ENCODE measurements around the gene MEI4. TPM values are rescaled to one million over a fixed set of nuclear protein-coding genes. Genes with fewer than 3 reads are reported as not detected.

MEI4 gene
- total RNA-seq, 1 experiment from 2014 or later = not detected

DNA sequence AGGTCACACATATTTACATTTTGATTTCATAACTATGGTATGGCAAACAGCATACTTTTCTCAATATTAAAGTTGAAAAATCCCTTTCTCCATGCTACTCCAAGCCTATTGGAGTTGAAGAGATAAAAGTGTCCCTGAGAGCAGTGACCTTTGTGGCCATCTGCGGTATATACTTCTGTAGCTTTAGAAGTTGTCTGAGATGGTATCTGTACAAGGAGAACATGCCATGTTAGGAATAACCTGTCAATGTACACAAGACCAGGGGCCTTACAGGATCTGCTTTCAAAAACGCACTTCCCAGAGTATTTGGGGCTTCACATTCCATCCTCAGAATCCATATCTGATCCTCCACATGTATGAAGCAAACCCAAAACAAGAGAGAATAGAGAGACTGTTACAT lies 226.7 kb downstream of the MEI4 start:
- DNase-seq (ENCODE audit: low read depth, low spot score) (no peak), ATAC-seq (peak; percentile 65)
- Histone ChIP-seq H3K9me3 (ENCODE audit: control insufficient read depth in 1 of 2, insufficient read depth in 1 of 2, low read depth in 1 of 2, low read length in 2 of 2) (no peaks in the 10 kb centered on the region), H3K4me2 (ENCODE audit: low read length) (peak overlapping the region; percentile 59), H3K27ac (ENCODE audit: low read depth, low read length) (no peak overlapping the region), H3K36me3 (ENCODE audit: control insufficient read depth in 1 of 2, insufficient read depth in 2 of 2, low read length in 2 of 2) (no peaks in the 10 kb centered on the region), H3K4me1 (ENCODE audit: control insufficient read depth in 1 of 2, insufficient read depth in 2 of 2, low read length in 2 of 2) (peaks cover 4 to 16% of the 10 kb centered on the region in 2 experiments; a peak in 2 of 4 replicates), H3K9me2 (ENCODE audit: insufficient read depth) (no peaks in the 10 kb centered on the region), H3K27me3 (ENCODE audit: insufficient read depth, low read length) (no peaks in the 10 kb centered on the region), H3K79me2 (ENCODE audit: insufficient read depth, low read length) (no peaks in the 10 kb centered on the region), H3K9ac (ENCODE audit: low read length) (no peak overlapping the region), H2AFZ (ENCODE audit: low read depth, low read length, poor library complexity, severe bottlenecking) (peak overlapping the region; percentile 80), H3K4me3 (replicated peaks in 1 of 2; ENCODE audit: low read depth in 1 of 2, low read length in 2 of 2) (no peak overlapping the region), H4K20me1 (ENCODE audit: insufficient read depth) (no peaks in the 10 kb centered on the region)
- ChIA-PET RAD21 (ENCODE audit: low non-redundant PET in 1 of 2, low total read pairs in 2 of 2, uncharacterized antibody in 2 of 2, unreplicated experiment in 2 of 2) (no interaction called here), POLR2A (no interaction called here), CTCF (no interaction called here)
- TF ChIP-seq, protein P1, sequence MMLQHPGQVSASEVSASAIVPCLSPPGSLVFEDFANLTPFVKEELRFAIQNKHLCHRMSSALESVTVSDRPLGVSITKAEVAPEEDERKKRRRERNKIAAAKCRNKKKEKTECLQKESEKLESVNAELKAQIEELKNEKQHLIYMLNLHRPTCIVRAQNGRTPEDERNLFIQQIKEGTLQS (IDR thresholded peaks at IDR 0.05) = no peak
- no peak for TF ChIP-seq FOSL1 (IDR thresholded peaks at IDR 0.05; ENCODE audit: low read depth)
- TF ChIP-seq CBX3 (IDR thresholded peaks at IDR 0.05; ENCODE audit: low read depth) = no peak
- TF ChIP-seq SIN3A (IDR thresholded peaks at IDR 0.05; ENCODE audit: low read depth) = no peak
- TF ChIP-seq, protein P2, sequence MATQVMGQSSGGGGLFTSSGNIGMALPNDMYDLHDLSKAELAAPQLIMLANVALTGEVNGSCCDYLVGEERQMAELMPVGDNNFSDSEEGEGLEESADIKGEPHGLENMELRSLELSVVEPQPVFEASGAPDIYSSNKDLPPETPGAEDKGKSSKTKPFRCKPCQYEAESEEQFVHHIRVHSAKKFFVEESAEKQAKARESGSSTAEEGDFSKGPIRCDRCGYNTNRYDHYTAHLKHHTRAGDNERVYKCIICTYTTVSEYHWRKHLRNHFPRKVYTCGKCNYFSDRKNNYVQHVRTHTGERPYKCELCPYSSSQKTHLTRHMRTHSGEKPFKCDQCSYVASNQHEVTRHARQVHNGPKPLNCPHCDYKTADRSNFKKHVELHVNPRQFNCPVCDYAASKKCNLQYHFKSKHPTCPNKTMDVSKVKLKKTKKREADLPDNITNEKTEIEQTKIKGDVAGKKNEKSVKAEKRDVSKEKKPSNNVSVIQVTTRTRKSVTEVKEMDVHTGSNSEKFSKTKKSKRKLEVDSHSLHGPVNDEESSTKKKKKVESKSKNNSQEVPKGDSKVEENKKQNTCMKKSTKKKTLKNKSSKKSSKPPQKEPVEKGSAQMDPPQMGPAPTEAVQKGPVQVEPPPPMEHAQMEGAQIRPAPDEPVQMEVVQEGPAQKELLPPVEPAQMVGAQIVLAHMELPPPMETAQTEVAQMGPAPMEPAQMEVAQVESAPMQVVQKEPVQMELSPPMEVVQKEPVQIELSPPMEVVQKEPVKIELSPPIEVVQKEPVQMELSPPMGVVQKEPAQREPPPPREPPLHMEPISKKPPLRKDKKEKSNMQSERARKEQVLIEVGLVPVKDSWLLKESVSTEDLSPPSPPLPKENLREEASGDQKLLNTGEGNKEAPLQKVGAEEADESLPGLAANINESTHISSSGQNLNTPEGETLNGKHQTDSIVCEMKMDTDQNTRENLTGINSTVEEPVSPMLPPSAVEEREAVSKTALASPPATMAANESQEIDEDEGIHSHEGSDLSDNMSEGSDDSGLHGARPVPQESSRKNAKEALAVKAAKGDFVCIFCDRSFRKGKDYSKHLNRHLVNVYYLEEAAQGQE (IDR thresholded peaks at IDR 0.05; ENCODE audit: low read depth) = no peak
- no peak for TF ChIP-seq CEBPB (IDR thresholded peaks at IDR 0.05; ENCODE audit: low read depth)
- no peak for TF ChIP-seq ZNF274 (IDR thresholded peaks at IDR 0.05; ENCODE audit: low read depth, low read length)
- TF ChIP-seq POLR2A (IDR thresholded peaks at IDR 0.05; ENCODE audit: borderline replicate concordance, extremely low read depth, insufficient read depth, insufficient read length) = no peak
- TF ChIP-seq SP1 (IDR thresholded peaks at IDR 0.05; ENCODE audit: low read depth) = no peak
- TF ChIP-seq POLR2AphosphoS5 (IDR thresholded peaks at IDR 0.05; ENCODE audit: low read depth, low read length) = no peak
- TF ChIP-seq, protein P3, sequence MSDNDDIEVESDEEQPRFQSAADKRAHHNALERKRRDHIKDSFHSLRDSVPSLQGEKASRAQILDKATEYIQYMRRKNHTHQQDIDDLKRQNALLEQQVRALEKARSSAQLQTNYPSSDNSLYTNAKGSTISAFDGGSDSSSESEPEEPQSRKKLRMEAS (IDR thresholded peaks at IDR 0.05) = no peak
- TF ChIP-seq ZFX (IDR thresholded peaks at IDR 0.05) = no peak
- no peak for TF ChIP-seq ELF1 (IDR thresholded peaks at IDR 0.05; ENCODE audit: borderline replicate concordance, low read depth)
- TF ChIP-seq, protein P4, sequence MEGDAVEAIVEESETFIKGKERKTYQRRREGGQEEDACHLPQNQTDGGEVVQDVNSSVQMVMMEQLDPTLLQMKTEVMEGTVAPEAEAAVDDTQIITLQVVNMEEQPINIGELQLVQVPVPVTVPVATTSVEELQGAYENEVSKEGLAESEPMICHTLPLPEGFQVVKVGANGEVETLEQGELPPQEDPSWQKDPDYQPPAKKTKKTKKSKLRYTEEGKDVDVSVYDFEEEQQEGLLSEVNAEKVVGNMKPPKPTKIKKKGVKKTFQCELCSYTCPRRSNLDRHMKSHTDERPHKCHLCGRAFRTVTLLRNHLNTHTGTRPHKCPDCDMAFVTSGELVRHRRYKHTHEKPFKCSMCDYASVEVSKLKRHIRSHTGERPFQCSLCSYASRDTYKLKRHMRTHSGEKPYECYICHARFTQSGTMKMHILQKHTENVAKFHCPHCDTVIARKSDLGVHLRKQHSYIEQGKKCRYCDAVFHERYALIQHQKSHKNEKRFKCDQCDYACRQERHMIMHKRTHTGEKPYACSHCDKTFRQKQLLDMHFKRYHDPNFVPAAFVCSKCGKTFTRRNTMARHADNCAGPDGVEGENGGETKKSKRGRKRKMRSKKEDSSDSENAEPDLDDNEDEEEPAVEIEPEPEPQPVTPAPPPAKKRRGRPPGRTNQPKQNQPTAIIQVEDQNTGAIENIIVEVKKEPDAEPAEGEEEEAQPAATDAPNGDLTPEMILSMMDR (IDR thresholded peaks at IDR 0.05 in 2 of 3, conservative IDR thresholded peaks at IDR 0.05 in 1 of 3; ENCODE audit: borderline replicate concordance in 1 of 3, insufficient read depth in 1 of 3, low read depth in 2 of 3, low read length in 2 of 3) = no peak
- TF ChIP-seq, protein P5, sequence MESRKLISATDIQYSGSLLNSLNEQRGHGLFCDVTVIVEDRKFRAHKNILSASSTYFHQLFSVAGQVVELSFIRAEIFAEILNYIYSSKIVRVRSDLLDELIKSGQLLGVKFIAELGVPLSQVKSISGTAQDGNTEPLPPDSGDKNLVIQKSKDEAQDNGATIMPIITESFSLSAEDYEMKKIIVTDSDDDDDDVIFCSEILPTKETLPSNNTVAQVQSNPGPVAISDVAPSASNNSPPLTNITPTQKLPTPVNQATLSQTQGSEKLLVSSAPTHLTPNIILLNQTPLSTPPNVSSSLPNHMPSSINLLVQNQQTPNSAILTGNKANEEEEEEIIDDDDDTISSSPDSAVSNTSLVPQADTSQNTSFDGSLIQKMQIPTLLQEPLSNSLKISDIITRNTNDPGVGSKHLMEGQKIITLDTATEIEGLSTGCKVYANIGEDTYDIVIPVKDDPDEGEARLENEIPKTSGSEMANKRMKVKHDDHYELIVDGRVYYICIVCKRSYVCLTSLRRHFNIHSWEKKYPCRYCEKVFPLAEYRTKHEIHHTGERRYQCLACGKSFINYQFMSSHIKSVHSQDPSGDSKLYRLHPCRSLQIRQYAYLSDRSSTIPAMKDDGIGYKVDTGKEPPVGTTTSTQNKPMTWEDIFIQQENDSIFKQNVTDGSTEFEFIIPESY (IDR thresholded peaks at IDR 0.05; ENCODE audit: extremely low read depth, insufficient replicate concordance, low read length) = no peak
- no peak for TF ChIP-seq RAD21 (IDR thresholded peaks at IDR 0.05; ENCODE audit: low read depth)
- TF ChIP-seq EZH2phosphoT487 (IDR thresholded peaks at IDR 0.05; ENCODE audit: borderline replicate concordance) = no peak
- no peak for TF ChIP-seq TCF7L2 (IDR thresholded peaks at IDR 0.05; ENCODE audit: borderline replicate concordance, extremely low read depth, insufficient read depth, insufficient read length)
- intact Hi-C loops (cut with micrococcal nuclease) = no loop called here
- BruUV-seq (replicated peaks) = no TSS peak

All from HCT116 (cell line).